Left ventricle myocardium inferior (tissue), 1 donor: ENCODE results near the gene FOLR1. TPM values are rescaled to one million over a fixed set of nuclear protein-coding genes. Genes with fewer than 3 reads are reported as not detected.
"Not testable (repeated sequence)": the region's sequence is repeated elsewhere in the genome, so short reads cannot be mapped to it uniquely, and the experiment has no call there.

ENCODE experiments used
- DNase-seq: peaks from one replicate; pipeline ENCODE4 v3.0.0-alpha.2; 2020
- H3K27ac ChIP-seq: fragments of 200-600 bp; replicated peaks from 2 replicates; pipeline ENCODE4 v1.8.0; 2021
- H3K27me3 ChIP-seq: fragments of 200-600 bp; 2 replicates; pipeline ENCODE4 v1.8.0; 2021; ENCODE audit warnings: low read depth
- H3K36me3 ChIP-seq: fragments of 200-600 bp; 2 replicates; pipeline ENCODE4 v1.8.0; 2021
- H3K4me1 ChIP-seq: fragments of 200-600 bp; 2 replicates; pipeline ENCODE4 v1.8.0; 2021
- H3K4me3 ChIP-seq: fragments of 200-600 bp; 2 replicates; pipeline ENCODE4 v1.8.0; 2021; ENCODE audit warnings: mild to moderate bottlenecking, moderate library complexity
- H3K9me3 ChIP-seq: fragments of 200-600 bp; replicated peaks from 2 replicates; pipeline ENCODE4 v1.8.0; 2021
- intact Hi-C: fragments of 100-400 bp; cut with micrococcal nuclease; formaldehyde crosslinking; loops from one replicate; pipeline ENCODE4 v1.11.0; 2022
- total RNA-seq: library from RNA; stranded (reverse); fragmentation: NEBNext Ultra II Directional; extraction: Animal tissue kit (Norgen Biotek cat#: 25700); gene quantifications from one replicate; pipeline ENCODE4 v1.2.1, GENCODE V29; 2021
- TF ChIP-seq, protein P1 (sequence below): fragments of 200-600 bp; IDR thresholded peaks from 2 replicates; pipeline ENCODE4 v1.8.0; 2021; ENCODE audit warnings: antibody characterized with exemption, mild to moderate bottlenecking, borderline replicate concordance
- donor health status: DM: no; HTN: yes; CAD: no; lungs with severe emphysema.

The FOLR1 gene
- total RNA-seq, 1 donor from 2014 or later = 0.49 TPM

DNA sequence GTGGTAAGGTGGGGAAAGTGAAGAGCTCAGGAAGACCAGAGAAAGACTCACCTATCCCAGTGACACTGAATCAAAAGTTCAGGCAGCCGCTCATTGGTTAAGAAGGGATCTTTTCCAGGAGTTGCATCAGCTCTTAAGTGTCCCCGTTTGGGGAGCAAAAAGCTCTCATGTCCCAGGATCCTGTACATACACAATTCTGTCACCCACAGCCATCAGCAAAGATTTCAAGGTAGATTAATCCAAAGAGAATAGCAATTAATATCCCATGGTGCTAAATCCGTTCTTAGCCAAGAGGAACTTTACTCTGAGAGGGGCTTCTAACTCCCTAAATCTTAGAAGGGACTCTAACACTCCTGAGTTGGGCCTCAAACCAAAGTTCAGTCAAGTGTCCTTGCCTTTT lies 37.1 kb upstream of the FOLR1 start:
- H3K27ac ChIP-seq = no peak overlapping the region
- no peaks in the 10 kb centered on the region for H3K36me3 ChIP-seq
- intact Hi-C loops = no loop called here
- peaks cover 18% of the 10 kb centered on the region for H3K27me3 ChIP-seq
- H3K4me1 ChIP-seq = no peaks in the 10 kb centered on the region
- DNase-seq = no peak
- no peaks in the 10 kb centered on the region for H3K9me3 ChIP-seq
- TF ChIP-seq, protein P1, sequence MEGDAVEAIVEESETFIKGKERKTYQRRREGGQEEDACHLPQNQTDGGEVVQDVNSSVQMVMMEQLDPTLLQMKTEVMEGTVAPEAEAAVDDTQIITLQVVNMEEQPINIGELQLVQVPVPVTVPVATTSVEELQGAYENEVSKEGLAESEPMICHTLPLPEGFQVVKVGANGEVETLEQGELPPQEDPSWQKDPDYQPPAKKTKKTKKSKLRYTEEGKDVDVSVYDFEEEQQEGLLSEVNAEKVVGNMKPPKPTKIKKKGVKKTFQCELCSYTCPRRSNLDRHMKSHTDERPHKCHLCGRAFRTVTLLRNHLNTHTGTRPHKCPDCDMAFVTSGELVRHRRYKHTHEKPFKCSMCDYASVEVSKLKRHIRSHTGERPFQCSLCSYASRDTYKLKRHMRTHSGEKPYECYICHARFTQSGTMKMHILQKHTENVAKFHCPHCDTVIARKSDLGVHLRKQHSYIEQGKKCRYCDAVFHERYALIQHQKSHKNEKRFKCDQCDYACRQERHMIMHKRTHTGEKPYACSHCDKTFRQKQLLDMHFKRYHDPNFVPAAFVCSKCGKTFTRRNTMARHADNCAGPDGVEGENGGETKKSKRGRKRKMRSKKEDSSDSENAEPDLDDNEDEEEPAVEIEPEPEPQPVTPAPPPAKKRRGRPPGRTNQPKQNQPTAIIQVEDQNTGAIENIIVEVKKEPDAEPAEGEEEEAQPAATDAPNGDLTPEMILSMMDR = no peak
- no peak overlapping the region for H3K4me3 ChIP-seq

DNA sequence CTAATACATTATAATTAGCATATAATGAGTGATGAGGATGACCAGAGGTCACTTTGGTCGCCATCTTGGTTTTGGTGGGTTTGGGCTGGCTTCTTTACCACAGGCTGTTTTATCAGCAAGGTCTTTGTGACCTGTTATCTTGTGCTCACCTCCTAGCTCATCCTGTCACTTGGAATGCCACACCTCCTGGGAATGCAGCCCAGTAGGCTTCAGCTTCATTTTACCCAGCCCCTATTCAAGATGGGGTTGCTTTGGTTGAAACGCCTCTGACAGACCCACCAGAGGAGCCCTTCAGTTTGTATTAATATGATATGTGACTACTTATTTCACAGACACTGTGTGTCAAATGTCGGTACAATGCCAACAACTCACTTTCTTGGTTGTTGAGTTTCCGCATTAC lies 36.2 kb upstream of the FOLR1 start:
- intact Hi-C loops = no loop called here
- TF ChIP-seq, protein P1 = no peak
- H3K36me3 ChIP-seq = no peaks in the 10 kb centered on the region
- H3K4me1 ChIP-seq = no peaks in the 10 kb centered on the region
- peaks cover 27% of the 10 kb centered on the region for H3K27me3 ChIP-seq
- no peak for DNase-seq
- no peak overlapping the region for H3K4me3 ChIP-seq
- H3K27ac ChIP-seq = no peak overlapping the region
- H3K9me3 ChIP-seq = no peaks in the 10 kb centered on the region

DNA sequence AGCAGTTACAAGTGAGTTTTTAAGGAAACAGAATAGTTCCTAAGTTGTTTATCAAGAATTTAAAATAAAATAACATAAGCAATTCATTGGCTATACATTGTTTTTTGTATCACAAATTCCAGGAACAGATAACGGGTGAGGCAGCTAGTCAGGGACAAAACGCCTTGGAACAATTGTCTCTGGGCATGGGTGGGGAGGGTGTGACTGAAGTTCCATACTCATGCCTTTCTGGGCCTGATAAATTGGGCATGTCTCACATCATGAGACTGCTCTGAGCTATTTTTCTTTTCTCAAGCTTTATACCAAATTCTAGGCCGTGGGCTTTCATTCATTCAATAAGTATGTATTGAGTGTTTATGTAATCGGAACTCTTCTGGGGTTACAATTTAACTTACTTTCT lies 34.8 kb upstream of the FOLR1 start:
- no peaks in the 10 kb centered on the region for H3K4me1 ChIP-seq
- peaks cover 33% of the 10 kb centered on the region for H3K27me3 ChIP-seq
- intact Hi-C loops = no loop called here
- TF ChIP-seq, protein P1 = no peak
- no peak overlapping the region for H3K4me3 ChIP-seq
- DNase-seq = no peak
- no peaks in the 10 kb centered on the region for H3K9me3 ChIP-seq
- H3K36me3 ChIP-seq = no peaks in the 10 kb centered on the region
- H3K27ac ChIP-seq = no peak overlapping the region

DNA sequence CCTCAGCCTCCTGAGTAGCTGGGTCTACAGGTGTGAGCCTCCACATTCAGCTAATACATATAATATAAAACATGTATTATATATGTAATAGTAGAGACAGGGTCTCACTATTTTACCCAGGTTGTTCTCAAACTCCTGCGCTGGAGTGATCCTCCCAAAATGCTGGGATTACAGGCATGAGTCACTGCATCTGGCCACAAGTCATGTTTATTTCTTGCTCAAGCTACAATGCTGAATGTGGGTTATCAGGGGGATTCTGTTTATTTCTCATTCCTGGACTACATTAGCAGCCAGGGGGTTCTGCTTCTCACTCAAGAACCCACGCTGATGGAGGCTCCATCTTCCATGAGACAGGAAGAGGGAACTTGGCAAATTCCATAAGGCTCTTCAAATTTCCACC lies 31.6 kb upstream of the FOLR1 start:
- intact Hi-C loops = no loop called here
- DNase-seq = no peak
- no peaks in the 10 kb centered on the region for H3K4me1 ChIP-seq
- no peaks in the 10 kb centered on the region for H3K9me3 ChIP-seq
- H3K36me3 ChIP-seq = no peaks in the 10 kb centered on the region
- H3K4me3 ChIP-seq = no peak overlapping the region
- H3K27ac ChIP-seq = no peak overlapping the region
- TF ChIP-seq, protein P1 = no peak
- peaks cover 43% of the 10 kb centered on the region for H3K27me3 ChIP-seq

DNA sequence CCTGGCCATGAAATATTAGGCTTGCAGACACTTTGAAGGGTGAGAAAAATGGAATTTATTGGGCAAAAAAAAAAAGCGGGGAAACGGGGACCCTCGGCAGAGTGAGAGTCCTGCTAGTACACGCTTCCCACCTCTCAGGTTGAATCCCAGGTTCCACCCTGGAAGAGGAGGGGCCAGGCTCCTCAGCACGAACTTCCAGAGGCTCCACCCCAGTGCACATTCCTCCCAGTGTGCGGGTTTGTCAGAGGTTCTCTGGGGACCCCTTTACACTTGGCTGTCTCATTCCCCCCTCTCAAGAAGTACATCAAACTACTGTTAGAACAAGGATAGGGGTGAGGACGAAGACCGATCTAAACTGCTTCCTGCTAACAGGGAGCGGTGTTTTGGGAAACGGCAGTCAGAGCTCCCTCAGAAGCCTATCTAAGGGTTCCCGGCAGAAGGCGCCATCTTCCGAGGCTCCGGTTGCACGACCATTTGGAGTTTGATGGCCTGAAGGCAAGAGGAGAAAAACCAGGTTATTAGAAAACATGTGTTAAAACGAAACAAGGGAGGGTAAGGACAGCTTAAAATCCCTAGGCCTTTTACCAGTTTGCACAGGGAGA lies 28.9 kb upstream of the FOLR1 start:
- peaks cover 52% of the 10 kb centered on the region for H3K27me3 ChIP-seq
- H3K9me3 ChIP-seq = no peaks in the 10 kb centered on the region
- no peak overlapping the region for H3K27ac ChIP-seq
- H3K36me3 ChIP-seq = no peaks in the 10 kb centered on the region
- no peak overlapping the region for H3K4me3 ChIP-seq
- DNase-seq = no peak
- H3K4me1 ChIP-seq = no peaks in the 10 kb centered on the region
- TF ChIP-seq, protein P1 = no peak
- intact Hi-C loops = no loop called here

DNA sequence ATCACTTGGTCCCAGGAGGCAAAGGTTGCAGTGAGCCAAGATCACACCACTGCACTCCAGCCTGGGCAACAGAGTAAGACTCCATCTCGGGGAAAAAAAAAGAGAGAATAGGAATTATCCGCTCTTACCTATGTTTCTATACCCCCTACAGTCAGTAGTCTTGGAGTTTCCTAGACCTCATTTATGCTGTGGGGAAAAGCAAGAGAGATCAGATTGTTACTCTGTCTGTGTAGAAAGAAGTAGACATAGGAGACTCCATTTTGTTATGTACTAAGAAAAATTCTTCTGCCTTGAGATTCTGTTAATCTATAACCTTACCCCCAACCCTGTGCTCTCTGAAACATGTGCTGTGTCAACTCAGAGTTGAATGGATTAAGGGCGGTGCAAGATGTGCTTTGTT lies 27.8 kb upstream of the FOLR1 start:
- H3K27ac ChIP-seq, H3K4me3 ChIP-seq, H3K4me1 ChIP-seq, H3K9me3 ChIP-seq, H3K36me3 ChIP-seq, intact Hi-C loops, DNase-seq: not testable (repeated sequence)
- peaks cover 41% of the 10 kb centered on the region for H3K27me3 ChIP-seq

DNA sequence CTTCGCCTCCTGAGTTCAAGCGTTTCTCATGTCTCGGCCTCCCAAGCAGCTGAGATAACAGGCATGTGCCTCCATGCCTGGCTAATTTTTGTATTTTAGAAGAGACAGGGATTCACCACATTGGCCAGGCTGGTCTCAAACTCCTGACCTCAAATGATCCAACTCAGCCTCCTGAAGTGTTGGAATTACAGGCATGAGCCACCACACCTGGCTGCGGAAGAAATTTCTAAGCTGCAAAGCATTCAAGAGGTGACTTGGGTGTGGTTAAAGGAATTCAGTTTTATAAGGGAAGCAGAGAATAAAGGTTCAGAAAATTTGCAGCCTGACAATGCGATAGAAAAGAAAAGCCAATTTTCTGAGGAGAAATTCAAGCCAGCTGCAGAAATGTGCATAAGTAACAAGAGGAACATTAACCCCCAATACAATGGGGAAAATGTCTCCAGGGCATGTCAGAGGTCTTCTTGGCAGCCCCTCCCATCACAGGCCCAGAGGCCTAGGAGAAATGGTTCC lies 22.8 kb upstream of the FOLR1 start:
- H3K9me3 ChIP-seq, H3K4me3 ChIP-seq, H3K36me3 ChIP-seq, DNase-seq, H3K4me1 ChIP-seq, intact Hi-C loops, H3K27ac ChIP-seq: not testable (repeated sequence)
- H3K27me3 ChIP-seq = peaks cover 11% of the 10 kb centered on the region

- H3K4me1 ChIP-seq, DNase-seq, H3K27ac ChIP-seq, H3K9me3 ChIP-seq, intact Hi-C loops, H3K4me3 ChIP-seq, H3K36me3 ChIP-seq: not testable (repeated sequence)
- peaks cover 11% of the 10 kb centered on the region for H3K27me3 ChIP-seq
Observed at GRCh38 chr11:72169754-72170153, 22.2 kb upstream of the FOLR1 start.

DNA sequence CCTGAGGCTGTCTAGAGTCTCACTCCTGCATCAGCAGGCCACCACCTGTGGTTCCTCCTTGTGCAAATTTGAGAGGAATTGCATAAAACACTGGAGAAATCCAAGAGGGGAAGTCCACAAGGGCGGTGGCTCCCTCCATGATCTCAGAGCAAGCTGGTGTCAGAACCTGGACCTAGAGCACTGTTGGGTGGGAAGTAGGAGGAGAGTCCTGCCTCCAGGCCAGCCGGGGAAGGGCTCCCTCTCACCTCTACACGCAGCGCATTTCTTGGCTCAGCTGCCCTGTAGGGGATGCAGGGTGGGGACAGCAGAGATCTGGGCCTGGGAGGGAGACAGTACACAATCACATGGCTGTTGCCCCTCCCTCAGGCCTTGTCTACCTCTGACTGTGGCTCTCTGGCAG lies 19.9 kb upstream of the FOLR1 start:
- H3K4me1 ChIP-seq, DNase-seq, H3K27ac ChIP-seq, intact Hi-C loops, H3K27me3 ChIP-seq, H3K9me3 ChIP-seq, H3K4me3 ChIP-seq, H3K36me3 ChIP-seq: not testable (repeated sequence)
